ENCODE results near the gene CARNS1. TPM values are rescaled to one million over a fixed set of nuclear protein-coding genes. Genes with fewer than 3 reads are reported as not detected.

CARNS1 gene
- total and polyA plus RNA-seq, 2 of the 8 experiments (the other 6 are each of a cell fraction or from before 2014, with no cell fraction given) = 0.82 to 1.1 TPM

GRCh38 chr11:67423891-67424613 is 8.6 kb downstream of the CARNS1 start:
- Histone ChIP-seq H4K5ac (ENCODE audit: insufficient read length, low read depth, low read length) (no peak overlapping the region), H3K23me2 (ENCODE audit: low read depth, low read length) (peaks cover 19% of the 10 kb centered on the region), H2AFZ (ENCODE audit: low read length) (no peak overlapping the region), H3K18ac (ENCODE audit: extremely low read depth, low read length) (no peak overlapping the region), H2BK15ac (ENCODE audit: low read length) (no peak overlapping the region), H3K27me3 (replicated peaks in 1 of 4; ENCODE audit: control insufficient read depth in 3 of 4, extremely low read depth in 1 of 4, insufficient read depth in 3 of 4, low read length in 3 of 4) (peaks cover 0 to 8% (median 5%) of the 10 kb centered on the region in 4 experiments; a peak in 4 of 7 replicates), H2BK12ac (ENCODE audit: low read depth, low read length) (peak overlapping the region; percentile 39; the same call in 1 of the 2 replicates), H3K79me2 (ENCODE audit: control insufficient read depth in 1 of 2, insufficient read depth in 2 of 2, low read length in 2 of 2) (peaks cover 0 to 4% of the 10 kb centered on the region in 2 experiments; a peak in 1 of 4 replicates), H3K36me3 (ENCODE audit: control insufficient read depth in 2 of 4, insufficient read depth in 4 of 4, low read length in 3 of 4) (no peaks in the 10 kb centered on the region), H3K79me1 (ENCODE audit: low read depth, low read length) (peaks cover 4% of the 10 kb centered on the region), H3K27ac (ENCODE audit: low read depth, low read length) (no peak overlapping the region), H4K8ac (ENCODE audit: extremely low read depth, insufficient read depth, low read length) (0 out of 2 replicates have a peak overlapping the region, but pooled peaks have one; percentile 17), H2BK5ac (ENCODE audit: low read depth, low read length) (no peak overlapping the region), H2AK5ac (ENCODE audit: low read depth, low read length) (no peak overlapping the region), H2BK20ac (ENCODE audit: low read length) (no peak overlapping the region), H3K4me2 (ENCODE audit: insufficient read depth in 1 of 2, low read depth in 2 of 2, low read length in 2 of 2) (no peak overlapping the region), H3K9ac (replicated peaks in 1 of 4; ENCODE audit: extremely low read depth in 1 of 4, low read depth in 3 of 4, low read length in 3 of 4) (no peak overlapping the region), H4K91ac (replicated peaks; ENCODE audit: insufficient read length, low read length) (no peak overlapping the region), H3K9me3 (ENCODE audit: insufficient read depth in 2 of 2, low read depth in 1 of 2, low read length in 1 of 2) (no peaks in the 10 kb centered on the region), H3K4me1 (replicated peaks in 1 of 4; ENCODE audit: control insufficient read depth in 3 of 4, insufficient read depth in 4 of 4, low read length in 3 of 4) (peaks cover 0 to 13% (median 7%) of the 10 kb centered on the region in 4 experiments; a peak in 6 of 7 replicates), H3K4me3 (ENCODE audit: extremely low read depth in 1 of 4, insufficient read depth in 2 of 4, low read depth in 3 of 4, low read length in 4 of 4) (no peak overlapping the region), H3K4ac (replicated peaks; ENCODE audit: insufficient read length, low read depth, low read length) (no peak overlapping the region), H3K14ac (ENCODE audit: insufficient read length) (no peak overlapping the region), H3K23ac (ENCODE audit: insufficient read length) (no peak overlapping the region), H4K20me1 (replicated peaks in 1 of 2; ENCODE audit: control insufficient read depth in 1 of 2, insufficient read depth in 2 of 2, low read length in 2 of 2) (peaks cover 0 to 3% of the 10 kb centered on the region in 2 experiments), H3K56ac (replicated peaks; ENCODE audit: insufficient read length, low read depth, low read length) (no peak overlapping the region), H2BK120ac (replicated peaks; ENCODE audit: low read depth, low read length) (no peak overlapping the region)
- DNase-seq (ENCODE audit: low read depth in 1 of 2, low spot score in 2 of 2) = no peak
- WGBS, 2 experiments (ENCODE audit: extremely low coverage in 1 of 2, insufficient coverage in 1 of 2, insufficient read length in 1 of 2, insufficient replicate concordance in 2 of 2, low coverage in 1 of 2, low lambda C conversion rate in 2 of 2, missing lambda C conversion rate in 1 of 2) = 88% methylated on average over 30 of the region's 34 CpGs; no CpG with 5 or more reads in 1 of the 2 experiments
- FAIRE-seq = no peak
- POLR2A ChIA-PET (ENCODE audit: partially characterized antibody) = interaction anchor here (0.9 to 10.2 kb wide), 6 partner anchors 10 to 54 kb away, joined by 3 to 104 read pairs (median 4); partner anchors contain the start of genes PPP1CA and PTPRCAP
- TF ChIP-seq CEBPB (IDR thresholded peaks at IDR 0.05; ENCODE audit: low read depth, low read length) (no peak), KDM1A (IDR thresholded peaks at IDR 0.05; ENCODE audit: borderline replicate concordance, low read length) (no peak), RNF2 (IDR thresholded peaks at IDR 0.05; ENCODE audit: borderline replicate concordance, low read depth, low read length, missing control alignments, poor library complexity, severe bottlenecking) (no peak), EP300 (IDR thresholded peaks at IDR 0.05; ENCODE audit: borderline replicate concordance in 1 of 2, low read depth in 2 of 2, low read length in 2 of 2) (no peak), GTF2F1 (IDR thresholded peaks at IDR 0.05; ENCODE audit: borderline replicate concordance, low read depth, low read length) (no peak), SRF (IDR thresholded peaks at IDR 0.05; ENCODE audit: low read depth, low read length) (no peak), JUN (IDR thresholded peaks at IDR 0.05; ENCODE audit: low read depth, low read length) (no peak), CTCF (IDR thresholded peaks at IDR 0.05; ENCODE audit: control extremely low read depth in 1 of 3, insufficient read depth in 1 of 3, low read depth in 1 of 3, low read length in 3 of 3) (no peak)
- CTCF ChIA-PET (ENCODE audit: partially characterized antibody) = interaction anchor here (0.5 to 1.8 kb wide), 8 partner anchors 11 to 328 kb away, joined by 3 to 7 read pairs (median 4); partner anchors contain the start of gene PPP1CA
